NT2/D1 (cell line): ENCODE measurements around the gene RRBP1.
A peak's percentile ranks its signal among the peaks of the same experiment; 100 is the strongest.

Experiments used
- DNase-seq: peaks from one replicate; pipeline ENCODE4 v3.0.0-alpha.2; 2011; ENCODE audit warnings: low read depth, low spot score
- H3K27me3 ChIP-seq: 2 replicates; pipeline ENCODE4 v1.6.0; 2011; ENCODE audit warnings: mild to moderate bottlenecking; ENCODE audit not compliant: insufficient read length, insufficient read depth
- H3K36me3 ChIP-seq: 2 replicates; pipeline ENCODE4 v1.6.1; 2011; ENCODE audit warnings: mild to moderate bottlenecking, low read length, mixed read lengths; ENCODE audit not compliant: insufficient read depth, insufficient read length
- H3K4me1 ChIP-seq: 2 replicates; pipeline ENCODE4 v1.5.1; 2011; ENCODE audit not compliant: insufficient read depth, insufficient read length
- H3K4me3 ChIP-seq: 2 replicates; pipeline ENCODE4 v1.5.1; 2011; ENCODE audit warnings: low read depth; ENCODE audit not compliant: insufficient read length
- H3K9ac ChIP-seq: 2 replicates; pipeline ENCODE4 v1.6.0; 2011; ENCODE audit warnings: low read depth; ENCODE audit not compliant: insufficient read length
- H3K9me3 ChIP-seq: 2 replicates; pipeline ENCODE4 v1.5.1; 2011; ENCODE audit warnings: mild to moderate bottlenecking, low read length; ENCODE audit not compliant: insufficient read depth
- SUZ12 ChIP-seq: IDR thresholded peaks from 2 replicates; pipeline ENCODE4 v1.6.1; 2011; ENCODE audit not compliant: insufficient read length, insufficient read depth; ENCODE audit errors: extremely low read depth
- YY1 ChIP-seq: IDR thresholded peaks from 2 replicates; pipeline ENCODE4 v1.6.1; 2011; ENCODE audit not compliant: insufficient read length, insufficient read depth
- ZNF274 ChIP-seq: IDR thresholded peaks from 2 replicates; pipeline ENCODE4 v1.6.1; 2011; ENCODE audit warnings: mild to moderate bottlenecking, low read depth, low read length

Gene RRBP1

DNA sequence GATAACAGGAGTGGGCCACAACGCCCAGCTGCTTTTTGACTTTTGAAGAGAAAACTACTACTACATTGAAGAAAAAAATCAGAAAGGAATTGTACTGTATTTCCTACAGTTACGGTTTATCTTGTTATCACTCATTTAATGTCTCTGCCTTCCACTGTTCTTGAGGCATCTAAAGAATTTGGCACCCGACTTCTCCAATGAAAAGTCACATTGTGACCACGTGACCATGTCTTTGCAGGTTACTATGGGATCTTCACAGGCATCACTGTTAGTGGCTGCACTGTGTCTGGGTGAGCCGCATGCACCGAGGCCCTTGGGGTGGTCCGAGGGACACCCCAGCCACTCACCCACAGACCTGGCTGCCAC, 26.8 kb downstream of the RRBP1 start:
- TF ChIP-seq YY1 (no peak), ZNF274 (no peak), SUZ12 (no peak)
- Histone ChIP-seq H3K4me1 (no peaks in the 10 kb centered on the region), H3K9me3 (peaks cover 10% of the 10 kb centered on the region; the same call in 1 of the 2 replicates), H3K36me3 (peaks cover 78% of the 10 kb centered on the region), H3K27me3 (no peaks in the 10 kb centered on the region), H3K9ac (no peak overlapping the region), H3K4me3 (no peak overlapping the region)
- no peak for DNase-seq

DNA sequence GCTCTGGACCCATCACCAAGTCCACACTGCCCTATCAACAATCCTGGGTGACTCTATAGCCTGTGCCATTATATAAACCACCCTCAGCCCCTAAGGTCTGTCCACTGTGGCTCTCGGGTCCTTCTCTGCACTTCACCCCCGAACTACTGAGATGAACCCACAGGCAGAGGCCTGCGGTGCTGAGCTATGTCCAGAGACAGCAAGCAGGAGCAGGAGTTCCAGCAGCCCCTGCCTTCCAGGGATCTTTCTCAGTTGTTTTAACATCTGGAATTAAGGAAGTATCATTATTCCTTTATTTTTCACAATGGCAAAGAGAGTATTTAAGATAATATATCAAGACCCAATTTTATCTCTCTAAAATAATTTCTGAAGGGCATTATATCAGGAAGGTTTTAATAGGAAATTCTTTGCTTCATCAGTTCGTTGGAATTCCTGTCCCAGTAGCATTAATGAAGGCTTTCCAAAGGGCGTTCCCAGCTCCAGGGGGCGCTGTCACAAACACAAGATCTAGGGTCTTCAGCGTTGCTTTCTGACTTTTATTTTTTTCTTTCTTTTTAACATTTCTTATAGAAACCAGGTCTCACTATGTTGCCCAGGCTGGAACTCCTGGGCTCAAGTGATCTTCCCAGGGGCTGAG, 27.3 kb downstream of the RRBP1 start:
- Histone ChIP-seq H3K4me1 (peaks cover 1% of the 10 kb centered on the region), H3K27me3 (no peaks in the 10 kb centered on the region), H3K9ac (no peak overlapping the region), H3K36me3 (peaks cover 77% of the 10 kb centered on the region), H3K9me3 (peaks cover 10% of the 10 kb centered on the region; the same call in 1 of the 2 replicates), H3K4me3 (no peak overlapping the region)
- TF ChIP-seq SUZ12: no peak
- TF ChIP-seq ZNF274: no peak
- no peak for TF ChIP-seq YY1
- DNase-seq: peak; percentile 48

- Histone ChIP-seq H3K9me3 (peaks cover 9% of the 10 kb centered on the region; the same call in 1 of the 2 replicates), H3K4me1 (peaks cover 4% of the 10 kb centered on the region), H3K36me3 (peaks cover 78% of the 10 kb centered on the region), H3K27me3 (no peaks in the 10 kb centered on the region), H3K4me3 (no peak overlapping the region), H3K9ac (no peak overlapping the region)
- no peak for DNase-seq
- TF ChIP-seq SUZ12 (no peak), YY1 (no peak), ZNF274 (no peak)
These were observed 28.0 kb downstream of the RRBP1 start for GRCh38 chr20:17653835-17654648.

- Histone ChIP-seq H3K36me3 (peaks cover 75% of the 10 kb centered on the region), H3K9ac (no peak overlapping the region), H3K27me3 (no peaks in the 10 kb centered on the region), H3K4me1 (peaks cover 6% of the 10 kb centered on the region), H3K9me3 (no peaks in the 10 kb centered on the region), H3K4me3 (no peak overlapping the region)
- DNase-seq: no peak
- no peak for TF ChIP-seq SUZ12
- no peak for TF ChIP-seq ZNF274
- no peak for TF ChIP-seq YY1
These were observed 29.6 kb downstream of the RRBP1 start for GRCh38 chr20:17652411-17652810.

DNA sequence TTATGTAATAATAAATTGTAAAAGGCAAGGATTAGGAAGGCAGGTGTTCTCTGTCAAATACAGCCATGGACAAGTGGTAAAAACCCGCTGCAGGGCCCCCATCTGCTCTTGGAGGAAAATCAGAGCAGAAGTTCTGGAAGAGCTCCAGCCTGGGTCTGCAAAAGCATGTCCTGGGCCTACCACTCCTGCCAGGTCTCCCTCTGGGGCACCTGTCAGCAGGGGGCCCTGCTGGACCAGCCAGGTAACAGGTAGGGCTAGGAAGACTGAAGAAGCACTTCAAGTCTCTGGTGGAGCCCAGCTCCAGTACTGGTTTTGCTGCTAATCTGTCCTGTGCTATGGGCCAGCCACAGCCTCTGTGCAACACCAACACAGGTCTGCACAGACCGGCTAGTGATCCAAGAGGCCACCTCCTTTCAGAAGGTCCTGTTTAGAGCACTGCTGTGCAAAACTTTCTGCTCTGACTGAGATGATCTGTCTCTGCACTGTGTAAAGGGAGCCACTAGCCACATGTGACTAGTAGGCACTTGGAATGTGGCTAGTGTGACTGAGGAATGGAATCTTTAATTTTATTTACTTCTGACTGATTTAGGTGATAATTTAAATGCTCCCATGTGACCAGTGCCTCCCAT, 30.2 kb downstream of the RRBP1 start:
- Histone ChIP-seq H3K36me3 (peaks cover 74% of the 10 kb centered on the region), H3K9me3 (no peaks in the 10 kb centered on the region), H3K27me3 (no peaks in the 10 kb centered on the region), H3K4me3 (no peak overlapping the region), H3K9ac (no peak overlapping the region), H3K4me1 (peaks cover 6% of the 10 kb centered on the region)
- TF ChIP-seq SUZ12 (no peak), YY1 (no peak), ZNF274 (no peak)
- DNase-seq: no peak

DNA sequence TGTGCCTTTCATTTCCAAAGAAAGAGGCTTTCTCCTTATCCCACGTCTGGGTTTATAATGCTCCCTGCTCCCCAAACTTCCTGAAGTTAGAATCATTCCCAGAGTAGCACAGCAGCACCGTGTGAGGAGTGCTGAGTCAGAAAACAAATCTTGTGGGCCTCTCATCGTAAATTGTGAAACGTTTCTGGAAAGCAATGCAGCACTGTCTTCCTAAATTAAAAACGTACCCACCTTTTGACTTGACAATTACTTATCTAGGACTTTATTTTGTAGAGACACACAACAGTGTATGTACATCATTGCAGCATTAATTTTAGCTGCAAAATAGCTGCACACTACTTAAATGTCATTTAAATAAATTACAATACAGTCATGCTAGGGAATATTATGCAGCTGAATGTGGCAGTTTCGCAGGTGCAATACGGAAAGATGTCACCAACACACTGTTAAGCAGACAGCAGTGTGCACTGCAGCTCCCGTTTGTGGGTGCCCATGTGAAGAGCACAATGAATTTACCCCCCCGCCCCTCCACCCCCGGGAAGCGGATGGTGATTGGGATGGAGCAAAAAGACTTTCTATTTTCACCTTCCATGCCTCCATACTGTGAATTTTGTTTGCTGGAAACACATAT, 30.8 kb downstream of the RRBP1 start:
- no peak overlapping the region for H3K4me3 ChIP-seq
- H3K9ac ChIP-seq: no peak overlapping the region
- H3K27me3 ChIP-seq: no peaks in the 10 kb centered on the region
- TF ChIP-seq YY1 (no peak), ZNF274 (no peak), SUZ12 (no peak)
- H3K4me1 ChIP-seq: peaks cover 8% of the 10 kb centered on the region
- no peak for DNase-seq
- H3K36me3 ChIP-seq: peaks cover 69% of the 10 kb centered on the region
- H3K9me3 ChIP-seq: no peaks in the 10 kb centered on the region
